H9 (cell line): ENCODE results near the gene ASF1B. TPM values are rescaled to one million over a fixed set of nuclear protein-coding genes. Genes with fewer than 3 reads are reported as not detected.

ENCODE experiments used
- DNase-seq: peaks from one replicate; pipeline ENCODE4 v3.0.0-alpha.2; 2017
- H2AFZ ChIP-seq: one replicate; pipeline ENCODE4 v1.6.1; 2013; ENCODE audit warnings: mild to moderate bottlenecking, low read length, control low read depth, moderate library complexity
- H2AK5ac ChIP-seq: 2 replicates; pipeline ENCODE4 v1.6.1; 2013; ENCODE audit warnings: low read length, control low read depth, mixed read lengths; ENCODE audit not compliant: insufficient read length
- H2BK120ac ChIP-seq: one replicate; pipeline ENCODE4 v1.6.1; 2013; ENCODE audit warnings: low read depth, mild to moderate bottlenecking, low read length, control low read depth, inconsistent platforms; ENCODE audit not compliant: poor library complexity, severe bottlenecking
- H2BK12ac ChIP-seq: 2 replicates; pipeline ENCODE4 v1.6.1; 2013; ENCODE audit warnings: low read length, control low read depth, mixed read lengths, low read depth; ENCODE audit not compliant: insufficient read length
- H2BK15ac ChIP-seq: 2 replicates; pipeline ENCODE4 v1.6.1; 2013; ENCODE audit warnings: low read depth, low read length, control low read depth
- H2BK20ac ChIP-seq: one replicate; pipeline ENCODE4 v1.6.1; 2013; ENCODE audit warnings: low read depth, mild to moderate bottlenecking, low read length, control low read depth, inconsistent platforms; ENCODE audit not compliant: poor library complexity, severe bottlenecking
- H2BK5ac ChIP-seq: 2 replicates; pipeline ENCODE4 v1.6.1; 2013; ENCODE audit warnings: low read length, control low read depth, mixed read lengths; ENCODE audit not compliant: insufficient read length
- H3K14ac ChIP-seq: 2 replicates; pipeline ENCODE4 v1.6.1; 2013; ENCODE audit warnings: low read length, control low read depth; ENCODE audit not compliant: insufficient read depth
- H3K18ac ChIP-seq: 2 replicates; pipeline ENCODE4 v1.6.1; 2013; ENCODE audit warnings: low read depth, mild to moderate bottlenecking, mixed read lengths, low read length, control low read depth; ENCODE audit not compliant: insufficient read length
- H3K23ac ChIP-seq: 2 replicates; pipeline ENCODE4 v1.6.1; 2013; ENCODE audit warnings: low read length, control low read depth, mixed read lengths, low read depth; ENCODE audit not compliant: insufficient read length
- H3K23me2 ChIP-seq: 2 replicates; pipeline ENCODE4 v1.6.1; 2013; ENCODE audit warnings: low read depth, mild to moderate bottlenecking, mixed read lengths, low read length, control low read depth; ENCODE audit not compliant: insufficient read length, poor library complexity, severe bottlenecking
- H3K27ac ChIP-seq: 2 replicates; pipeline ENCODE4 v1.5.1; 2013; ENCODE audit warnings: low read length, control low read depth, mixed read lengths, low read depth; ENCODE audit not compliant: insufficient read length
- H3K27me3 ChIP-seq: 2 replicates; pipeline ENCODE4 v1.6.1; 2013; ENCODE audit warnings: low read length, control low read depth, inconsistent platforms; ENCODE audit not compliant: insufficient read depth
- H3K4ac ChIP-seq: 2 replicates; pipeline ENCODE4 v1.6.1; 2013; ENCODE audit warnings: low read depth, mild to moderate bottlenecking, control low read depth, inconsistent platforms, low read length, moderate library complexity
- H3K4me1 ChIP-seq: 2 replicates; pipeline ENCODE4 v1.6.1; 2013; ENCODE audit warnings: low read length, control low read depth, inconsistent platforms; ENCODE audit not compliant: insufficient read depth
- H3K4me2 ChIP-seq: 2 replicates; pipeline ENCODE4 v1.6.1; 2013; ENCODE audit warnings: low read length, control low read depth, mixed read lengths; ENCODE audit not compliant: insufficient read length, insufficient read depth
- H3K56ac ChIP-seq: 2 replicates; pipeline ENCODE4 v1.6.1; 2013; ENCODE audit warnings: low read depth, mild to moderate bottlenecking, mixed read lengths, low read length, control low read depth; ENCODE audit not compliant: insufficient read length
- H3K79me1 ChIP-seq: 2 replicates; pipeline ENCODE4 v1.6.1; 2013; ENCODE audit warnings: low read depth, mild to moderate bottlenecking, moderate library complexity, low read length, control low read depth, inconsistent platforms; ENCODE audit not compliant: insufficient read depth, poor library complexity, severe bottlenecking
- H3K79me2 ChIP-seq: 2 replicates; pipeline ENCODE4 v1.6.1; 2013; ENCODE audit warnings: low read length, control low read depth, inconsistent platforms; ENCODE audit not compliant: insufficient read depth
- H3K9ac ChIP-seq: 2 replicates; pipeline ENCODE4 v1.6.1; 2013; ENCODE audit warnings: low read length, control low read depth, mixed read lengths; ENCODE audit not compliant: insufficient read length; ENCODE audit errors: extremely low read depth
- H3K9me3 ChIP-seq: one replicate; pipeline ENCODE4 v1.6.1; 2013; ENCODE audit warnings: low read depth, low read length, inconsistent platforms; ENCODE audit not compliant: control insufficient read depth
- H3T11ph ChIP-seq: one replicate; pipeline ENCODE4 v1.6.1; 2013; ENCODE audit warnings: mild to moderate bottlenecking, low read length, control low read depth, inconsistent platforms
- H4K20me1 ChIP-seq: one replicate; pipeline ENCODE4 v1.6.1; 2013; ENCODE audit not compliant: control insufficient read depth, insufficient read length, insufficient read depth
- H4K5ac ChIP-seq: 2 replicates; pipeline ENCODE4 v1.6.1; 2013; ENCODE audit warnings: low read depth, mild to moderate bottlenecking, mixed read lengths, low read length, control low read depth; ENCODE audit not compliant: insufficient read length
- H4K8ac ChIP-seq: replicated peaks from 2 replicates; pipeline ENCODE4 v1.6.1; 2013; ENCODE audit warnings: low read length, control low read depth, mixed read lengths, low read depth; ENCODE audit not compliant: insufficient read length
- H4K91ac ChIP-seq: 2 replicates; pipeline ENCODE4 v1.6.1; 2013; ENCODE audit warnings: low read depth, mild to moderate bottlenecking, moderate library complexity, mixed read lengths, low read length, control low read depth; ENCODE audit not compliant: insufficient read length
- H3K27ac Mint-ChIP-seq, 3 experiments: 2 replicates in 2 of 3; 3 replicates in 1 of 3; pipeline ENCODE4 v1.8.0; 2020 to 2021; ENCODE audit warnings: mixed read lengths in 3 of 3, mild to moderate bottlenecking in 1 of 3, moderate library complexity in 1 of 3
- H3K27me3 Mint-ChIP-seq: 2 replicates; pipeline ENCODE4 v1.8.0; 2021; ENCODE audit warnings: low read depth, mild to moderate bottlenecking, moderate library complexity, mixed read lengths
- H3K36me3 Mint-ChIP-seq, 3 experiments: 2 replicates in 2 of 3; 3 replicates in 1 of 3; pipeline ENCODE4 v1.8.0; 2020 to 2021; ENCODE audit warnings: low read depth in 3 of 3, mixed read lengths in 3 of 3; ENCODE audit not compliant: insufficient read depth in 1 of 3
- H3K4me1 Mint-ChIP-seq, 2 experiments: 2 replicates each; pipeline ENCODE4 v1.8.0; 2020; ENCODE audit warnings: mixed read lengths in 2 of 2
- H3K4me3 Mint-ChIP-seq, 2 experiments: 2 replicates in 1 of 2; 3 replicates in 1 of 2; pipeline ENCODE4 v1.8.0; 2020 to 2021; ENCODE audit warnings: mild to moderate bottlenecking in 2 of 2, mixed read lengths in 2 of 2, moderate library complexity in 1 of 2
- H3K9me3 Mint-ChIP-seq, 2 experiments: 2 replicates in 1 of 2; 3 replicates in 1 of 2; pipeline ENCODE4 v1.8.0; 2020; ENCODE audit warnings: mild to moderate bottlenecking in 2 of 2, mixed read lengths in 2 of 2, moderate library complexity in 1 of 2
- CTCF ChIP-seq: fragments of 200-600 bp; sonication (generic); conservative IDR thresholded peaks from 3 replicates; pipeline ENCODE4 v1.8.0; 2021; ENCODE audit warnings: antibody characterized with exemption, mild to moderate bottlenecking
- WGBS: extraction: QIAGEN DNeasy Blood & Tissue Kit; methylation state at CpG from one replicate; pipeline ENCODE4 v1.1.7; 2013; ENCODE audit warnings: missing lambda C conversion rate, low lambda C conversion rate, mixed read lengths; ENCODE audit not compliant: insufficient read length; ENCODE audit errors: extremely low coverage; 5-methylcytosine and 5-hydroxymethylcytosine counted together
- total RNA-seq: library from RNA; stranded (reverse); gene quantifications from 2 replicates; pipeline ENCODE4 v1.2.1, GENCODE V29; 2021

Gene ASF1B
- total RNA-seq, 1 experiment from 2014 or later: 46.6 TPM

GRCh38 chr19:14168259-14168972, 32.0 kb upstream of the ASF1B start:
- Histone ChIP-seq H2BK20ac (no peak overlapping the region), H2AFZ (no peak overlapping the region), H2BK12ac (no peak overlapping the region), H3K4me1 (no peaks in the 10 kb centered on the region), H2BK5ac (no peak overlapping the region), H2AK5ac (no peak overlapping the region), H3K9ac (no peak overlapping the region), H2BK15ac (no peak overlapping the region), H3K4ac (no peak overlapping the region), H3K27ac (no peak overlapping the region), H3K9me3 (no peaks in the 10 kb centered on the region), H4K5ac (no peak overlapping the region), H3K79me2 (no peaks in the 10 kb centered on the region), H2BK120ac (no peak overlapping the region), H3T11ph (no peak overlapping the region), H3K56ac (no peak overlapping the region), H3K18ac (no peak overlapping the region), H3K23me2 (no peaks in the 10 kb centered on the region), H3K27me3 (no peaks in the 10 kb centered on the region), H3K23ac (no peak overlapping the region), H3K14ac (no peak overlapping the region; the same call in 1 of the 2 replicates), H4K20me1 (no peaks in the 10 kb centered on the region), H3K79me1 (no peaks in the 10 kb centered on the region), H4K91ac (no peak overlapping the region), H3K4me2 (no peak overlapping the region), H4K8ac (no peak overlapping the region)
- H3K27me3 Mint-ChIP-seq: no peaks in the 10 kb centered on the region
- no peaks in the 10 kb centered on the region; a peak in 1 of 5 replicates for H3K9me3 Mint-ChIP-seq
- H3K4me1 Mint-ChIP-seq: peaks cover 0 to 32% of the 10 kb centered on the region in 2 experiments; a peak in 3 of 4 replicates
- no CpG with 5 or more reads among the region's 19 CpGs for WGBS
- no peak for TF ChIP-seq CTCF
- H3K36me3 Mint-ChIP-seq: peaks cover 42 to 56% (median 55%) of the 10 kb centered on the region in 3 experiments; a peak in 6 of 7 replicates
- peak overlapping the region in 1 of 3 experiments; percentile 49; a peak in 3 of 7 replicates for H3K27ac Mint-ChIP-seq
- DNase-seq: no peak
- H3K4me3 Mint-ChIP-seq: no peak overlapping the region; a peak in 1 of 5 replicates
